HG02840 (cell line): ENCODE results near the gene NAXD.
A peak's percentile ranks its signal among the peaks of the same experiment; 100 is the strongest.
"Not testable (repeated sequence)": the region's sequence is repeated elsewhere in the genome, so short reads cannot be mapped to it uniquely, and the experiment has no call there.

Experiments used
- ATAC-seq: cut with Tn5 transposase; IDR thresholded peaks from one replicate; pipeline ENCODE4 v1.9.1; 2021; ENCODE audit warnings: mild to moderate bottlenecking, moderate library complexity, moderate number of reproducible peaks; ENCODE audit not compliant: unreplicated experiment, low FRiP score

NAXD gene

GRCh38 chr13:110661256-110661655, 45.9 kb downstream of the NAXD start:
- ATAC-seq, result no peak

GRCh38 chr13:110662091-110662490, 46.7 kb downstream of the NAXD start:
- no peak for ATAC-seq

GRCh38 chr13:110662777-110663443, 47.6 kb downstream of the NAXD start:
- ATAC-seq, result no peak

- ATAC-seq, result no peak
Observed at GRCh38 chr13:110663491-110663890, 48.1 kb downstream of the NAXD start.

GRCh38 chr13:110664041-110664440, 48.7 kb downstream of the NAXD start:
- ATAC-seq, result no peak

GRCh38 chr13:110664673-110665072, 49.3 kb downstream of the NAXD start:
- ATAC-seq, result no peak

GRCh38 chr13:110665491-110666254, 50.3 kb downstream of the NAXD start:
- ATAC-seq, result no peak

GRCh38 chr13:110666255-110666533, 50.8 kb downstream of the NAXD start:
- no peak for ATAC-seq

GRCh38 chr13:110669036-110669435, 53.7 kb downstream of the NAXD start:
- no peak for ATAC-seq

- not testable (repeated sequence) for ATAC-seq
Observed at GRCh38 chr13:110669814-110670213, 54.5 kb downstream of the NAXD start.

- peak; percentile 67 for ATAC-seq
Observed at GRCh38 chr13:110676595-110677587, 61.5 kb downstream of the NAXD start.

- no peak for ATAC-seq
Observed at GRCh38 chr13:110677731-110678545, 62.6 kb downstream of the NAXD start.

GRCh38 chr13:110680852-110681251, 65.5 kb downstream of the NAXD start:
- ATAC-seq, result no peak

- no peak for ATAC-seq
Observed at GRCh38 chr13:110681868-110682550, 66.7 kb downstream of the NAXD start.

- no peak for ATAC-seq
Observed at GRCh38 chr13:110682746-110683145, 67.4 kb downstream of the NAXD start.

- ATAC-seq, result no peak
Observed at GRCh38 chr13:110683203-110683883, 68.0 kb downstream of the NAXD start.

GRCh38 chr13:110683921-110684320, 68.6 kb downstream of the NAXD start:
- ATAC-seq, result no peak

- ATAC-seq, result no peak
Observed at GRCh38 chr13:110684388-110685056, 69.2 kb downstream of the NAXD start.
